Rectal smooth muscle tissue (tissue), 1 donor: Measurements from ENCODE around the gene RFPL4A.
"Not testable (repeated sequence)": the region's sequence is repeated elsewhere in the genome, so short reads cannot be mapped to it uniquely, and the experiment has no call there.

ENCODE experiments used
- H3K27ac ChIP-seq: one replicate; pipeline ENCODE4 v1.7.0; 2013; ENCODE audit warnings: low read depth, low read length, inconsistent platforms
- H3K27me3 ChIP-seq: one replicate; pipeline ENCODE4 v1.7.0; 2013; ENCODE audit warnings: low read length; ENCODE audit not compliant: control insufficient read depth, insufficient read depth
- H3K36me3 ChIP-seq: one replicate; pipeline ENCODE4 v1.7.0; 2013; ENCODE audit warnings: low read length; ENCODE audit not compliant: control insufficient read depth, insufficient read depth
- H3K4me1 ChIP-seq: one replicate; pipeline ENCODE4 v1.7.0; 2013; ENCODE audit warnings: low read length; ENCODE audit not compliant: control insufficient read depth, insufficient read depth
- H3K4me3 ChIP-seq: one replicate; pipeline ENCODE4 v1.7.0; 2013; ENCODE audit warnings: low read length
- H3K9ac ChIP-seq: one replicate; pipeline ENCODE4 v1.7.0; 2013; ENCODE audit warnings: low read length

Gene RFPL4A

GRCh38 chr19:55758797-55759196, at the start of gene RFPL4A:
RFPL4A (plus strand) TSS chr19:55759097; CDS start chr19:55761801, 2,704 bp downstream.
- H3K4me1 ChIP-seq, H3K9ac ChIP-seq, H3K4me3 ChIP-seq, H3K36me3 ChIP-seq, H3K27ac ChIP-seq, H3K27me3 ChIP-seq: not testable (repeated sequence)

- Histone ChIP-seq H3K4me3 (no peak overlapping the region), H3K9ac (no peak overlapping the region), H3K27me3 (no peaks in the 10 kb centered on the region), H3K36me3 (no peaks in the 10 kb centered on the region), H3K4me1 (no peaks in the 10 kb centered on the region), H3K27ac (no peak overlapping the region)
Observed at GRCh38 chr19:55711719-55712118, 47.2 kb upstream of the RFPL4A start.

GRCh38 chr19:55712804-55713631, 45.9 kb upstream of the RFPL4A start:
- Histone ChIP-seq H3K4me3 (no peak overlapping the region), H3K36me3 (no peaks in the 10 kb centered on the region), H3K9ac (no peak overlapping the region), H3K4me1 (no peaks in the 10 kb centered on the region), H3K27me3 (no peaks in the 10 kb centered on the region), H3K27ac (no peak overlapping the region)

- Histone ChIP-seq H3K36me3 (no peaks in the 10 kb centered on the region), H3K27ac (no peak overlapping the region), H3K4me3 (no peak overlapping the region), H3K4me1 (no peaks in the 10 kb centered on the region), H3K9ac (no peak overlapping the region), H3K27me3 (no peaks in the 10 kb centered on the region)
Observed at GRCh38 chr19:55716531-55716930, 42.4 kb upstream of the RFPL4A start.

GRCh38 chr19:55717251-55717650, 41.6 kb upstream of the RFPL4A start:
- no peaks in the 10 kb centered on the region for H3K36me3 ChIP-seq
- no peak overlapping the region for H3K27ac ChIP-seq
- no peaks in the 10 kb centered on the region for H3K4me1 ChIP-seq
- no peaks in the 10 kb centered on the region for H3K27me3 ChIP-seq
- no peak overlapping the region for H3K4me3 ChIP-seq
- H3K9ac ChIP-seq: no peak overlapping the region

- H3K27me3 ChIP-seq, H3K9ac ChIP-seq, H3K4me1 ChIP-seq, H3K27ac ChIP-seq, H3K4me3 ChIP-seq, H3K36me3 ChIP-seq: not testable (repeated sequence)
Observed at GRCh38 chr19:55717879-55718711, 40.8 kb upstream of the RFPL4A start.

- Histone ChIP-seq H3K36me3 (no peaks in the 10 kb centered on the region), H3K9ac (no peak overlapping the region), H3K27me3 (no peaks in the 10 kb centered on the region), H3K4me1 (no peaks in the 10 kb centered on the region), H3K27ac (no peak overlapping the region), H3K4me3 (no peak overlapping the region)
Observed at GRCh38 chr19:55720214-55720746, 38.6 kb upstream of the RFPL4A start.

GRCh38 chr19:55720801-55721200, 38.1 kb upstream of the RFPL4A start:
- Histone ChIP-seq H3K4me1 (no peaks in the 10 kb centered on the region), H3K27ac (no peak overlapping the region), H3K4me3 (no peak overlapping the region), H3K9ac (no peak overlapping the region), H3K36me3 (no peaks in the 10 kb centered on the region), H3K27me3 (no peaks in the 10 kb centered on the region)

- Histone ChIP-seq H3K4me3 (no peak overlapping the region), H3K9ac (no peak overlapping the region), H3K36me3 (no peaks in the 10 kb centered on the region), H3K27me3 (no peaks in the 10 kb centered on the region), H3K27ac (no peak overlapping the region), H3K4me1 (no peaks in the 10 kb centered on the region)
Observed at GRCh38 chr19:55723491-55723890, 35.4 kb upstream of the RFPL4A start.

- not testable (repeated sequence) for H3K4me3 ChIP-seq, H3K9ac ChIP-seq, H3K27me3 ChIP-seq, H3K27ac ChIP-seq, H3K4me1 ChIP-seq, H3K36me3 ChIP-seq
Observed at GRCh38 chr19:55730378-55730777, 28.5 kb upstream of the RFPL4A start.

GRCh38 chr19:55738302-55738701, 20.6 kb upstream of the RFPL4A start, which contains the start of gene NLRP9:
NLRP9 (minus strand) TSS chr19:55738402; CDS start chr19:55738374, 28 bp downstream.
- Histone ChIP-seq H3K4me3 (no peak within 1 kb of the TSS), H3K4me1 (no peaks in the 10 kb centered on the region), H3K27me3 (no peaks in the 10 kb centered on the region), H3K9ac (no peak within 1 kb of the TSS), H3K27ac (no peak within 1 kb of the TSS), H3K36me3 (no peaks in the 10 kb centered on the region)

GRCh38 chr19:55750715-55751114, 8.2 kb upstream of the RFPL4A start:
- H3K9ac ChIP-seq: no peak overlapping the region
- H3K36me3 ChIP-seq: no peaks in the 10 kb centered on the region
- H3K27ac ChIP-seq: no peak overlapping the region

More at GRCh38 chr19:55750715-55751114, 8.2 kb upstream of the RFPL4A start:
- Histone ChIP-seq H3K4me3 (no peak overlapping the region), H3K4me1 (no peaks in the 10 kb centered on the region), H3K27me3 (no peaks in the 10 kb centered on the region)
